Hematopoietic multipotent progenitor cell treated with erythropoietin and hydrocortisone succinate and interleukin-3 and kit ligand, for 15 days (in vitro differentiated cells): ENCODE data around the gene LCOR.
"Not testable (repeated sequence)": the region's sequence is repeated elsewhere in the genome, so short reads cannot be mapped to it uniquely, and the experiment has no call there.

ENCODE experiments used
- DNase-seq: peaks from one replicate; pipeline ENCODE4 v3.0.0-alpha.2; 2015; ENCODE audit warnings: low spot score

LCOR gene

GRCh38 chr10:96943161-96943560, 111.1 kb downstream of the LCOR start:
- not testable (repeated sequence) for DNase-seq

- DNase-seq, result no peak
Observed at GRCh38 chr10:96947036-96947435, 114.9 kb downstream of the LCOR start.

- DNase-seq, result no peak
Observed at GRCh38 chr10:96949039-96949683, 117.1 kb downstream of the LCOR start.

GRCh38 chr10:96951954-96952353, 119.9 kb downstream of the LCOR start:
- no peak for DNase-seq

- DNase-seq, result no peak
Observed at GRCh38 chr10:96955794-96956193, 123.7 kb downstream of the LCOR start.

- DNase-seq, result no peak
Observed at GRCh38 chr10:96958071-96958470, 126.0 kb downstream of the LCOR start.

GRCh38 chr10:96959733-96960132, 127.6 kb downstream of the LCOR start:
- DNase-seq, result no peak

GRCh38 chr10:96960872-96961271, 128.8 kb downstream of the LCOR start:
- no peak for DNase-seq

- DNase-seq, result no peak
Observed at GRCh38 chr10:96964131-96964530, 132.0 kb downstream of the LCOR start.

GRCh38 chr10:96967847-96968246, 135.7 kb downstream of the LCOR start:
- no peak for DNase-seq

GRCh38 chr10:96968682-96969423, 136.8 kb downstream of the LCOR start:
- DNase-seq, result no peak

- DNase-seq, result no peak
Observed at GRCh38 chr10:96971324-96971723, 139.2 kb downstream of the LCOR start.

GRCh38 chr10:96972264-96972663, 140.2 kb downstream of the LCOR start:
- no peak for DNase-seq

GRCh38 chr10:96973809-96974747, 142.0 kb downstream of the LCOR start:
- no peak for DNase-seq

- no peak for DNase-seq
Observed at GRCh38 chr10:96975136-96975535, 143.0 kb downstream of the LCOR start.

GRCh38 chr10:96978621-96979154, 146.6 kb downstream of the LCOR start:
- DNase-seq, result no peak

GRCh38 chr10:96982149-96982930, 150.2 kb downstream of the LCOR start:
- no peak for DNase-seq

GRCh38 chr10:96984541-96985131, 152.5 kb downstream of the LCOR start:
- DNase-seq, result no peak

- DNase-seq, result no peak
Observed at GRCh38 chr10:96986200-96986856, 154.2 kb downstream of the LCOR start.

GRCh38 chr10:96987141-96987841, 155.2 kb downstream of the LCOR start:
- DNase-seq, result no peak
